ENCODE results near the gene SFMBT2. TPM values are rescaled to one million over a fixed set of nuclear protein-coding genes. Genes with fewer than 3 reads are reported as not detected.

The SFMBT2 gene
- total RNA-seq, 4 donors from 2014 or later = 7.1 to 13.2 (median 9.0) TPM

DNA sequence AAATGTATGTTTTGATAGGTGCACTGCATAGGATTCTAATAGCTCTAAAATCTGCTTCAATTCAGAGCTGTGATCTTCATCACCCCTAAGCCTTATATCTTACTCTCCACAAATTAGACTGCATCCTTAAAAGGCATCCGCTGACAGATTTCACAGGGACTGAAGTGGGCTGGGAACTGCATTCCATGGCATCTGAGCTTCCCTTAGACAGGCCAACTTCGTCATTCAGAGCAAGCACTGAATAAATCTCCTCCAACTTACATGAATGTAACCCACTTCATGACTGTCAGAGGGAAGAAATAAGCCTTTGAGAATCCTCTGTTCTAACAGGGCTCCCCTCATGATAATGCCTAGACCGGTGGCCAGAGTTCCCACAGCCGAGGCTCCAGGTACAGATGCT is 71.3 kb downstream of the SFMBT2 start:
- Histone ChIP-seq H3K4me3 (replicated peaks in 1 of 3) (no peak overlapping the region), H3K36me3 (no peaks in the 10 kb centered on the region), H3K27me3 (no peaks in the 10 kb centered on the region), H3K4me1 (no peaks in the 10 kb centered on the region), H3K9me3 (no peaks in the 10 kb centered on the region), H3K27ac (no peak overlapping the region)
- TF ChIP-seq, protein P1, sequence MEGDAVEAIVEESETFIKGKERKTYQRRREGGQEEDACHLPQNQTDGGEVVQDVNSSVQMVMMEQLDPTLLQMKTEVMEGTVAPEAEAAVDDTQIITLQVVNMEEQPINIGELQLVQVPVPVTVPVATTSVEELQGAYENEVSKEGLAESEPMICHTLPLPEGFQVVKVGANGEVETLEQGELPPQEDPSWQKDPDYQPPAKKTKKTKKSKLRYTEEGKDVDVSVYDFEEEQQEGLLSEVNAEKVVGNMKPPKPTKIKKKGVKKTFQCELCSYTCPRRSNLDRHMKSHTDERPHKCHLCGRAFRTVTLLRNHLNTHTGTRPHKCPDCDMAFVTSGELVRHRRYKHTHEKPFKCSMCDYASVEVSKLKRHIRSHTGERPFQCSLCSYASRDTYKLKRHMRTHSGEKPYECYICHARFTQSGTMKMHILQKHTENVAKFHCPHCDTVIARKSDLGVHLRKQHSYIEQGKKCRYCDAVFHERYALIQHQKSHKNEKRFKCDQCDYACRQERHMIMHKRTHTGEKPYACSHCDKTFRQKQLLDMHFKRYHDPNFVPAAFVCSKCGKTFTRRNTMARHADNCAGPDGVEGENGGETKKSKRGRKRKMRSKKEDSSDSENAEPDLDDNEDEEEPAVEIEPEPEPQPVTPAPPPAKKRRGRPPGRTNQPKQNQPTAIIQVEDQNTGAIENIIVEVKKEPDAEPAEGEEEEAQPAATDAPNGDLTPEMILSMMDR (IDR thresholded peaks at IDR 0.05) = no peak
- no peak for TF ChIP-seq POLR2A (IDR thresholded peaks at IDR 0.05)
- DNase-seq = no peak
- WGBS, 2 donors = 87 to 93% methylated on average over 4 of the region's 4 CpGs
- intact Hi-C loops (cut with DNase I) = no loop called here

DNA sequence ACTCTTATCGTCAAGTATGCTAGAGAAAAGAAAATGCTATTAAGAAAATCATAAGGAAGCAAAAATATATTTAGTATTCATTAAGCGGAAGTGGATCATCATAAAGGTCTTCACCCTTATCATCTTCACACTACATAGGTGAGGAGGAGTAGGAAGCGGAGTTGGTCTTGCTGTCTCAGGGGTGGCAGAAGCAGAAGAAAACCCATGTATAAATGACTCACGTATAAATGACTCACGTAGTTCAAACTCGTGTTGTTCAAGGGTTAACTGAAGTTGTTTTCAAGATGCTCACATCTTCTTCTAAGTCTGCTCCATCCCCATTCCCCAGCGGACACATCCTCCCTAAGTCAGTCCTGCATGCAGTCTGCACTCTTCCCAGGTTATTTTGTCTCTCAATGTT is 72.4 kb downstream of the SFMBT2 start:
- Histone ChIP-seq H3K27me3 (no peaks in the 10 kb centered on the region), H3K27ac (no peak overlapping the region), H3K9me3 (no peaks in the 10 kb centered on the region), H3K36me3 (no peaks in the 10 kb centered on the region), H3K4me1 (no peaks in the 10 kb centered on the region), H3K4me3 (replicated peaks in 1 of 3) (no peak overlapping the region)
- TF ChIP-seq, protein P1 (IDR thresholded peaks at IDR 0.05) = no peak
- no peak for TF ChIP-seq POLR2A (IDR thresholded peaks at IDR 0.05)
- intact Hi-C loops (cut with DNase I) = no loop called here
- 93 to 95% methylated on average over 7 of the region's 7 CpGs for WGBS, 2 donors
- DNase-seq = no peak

DNA sequence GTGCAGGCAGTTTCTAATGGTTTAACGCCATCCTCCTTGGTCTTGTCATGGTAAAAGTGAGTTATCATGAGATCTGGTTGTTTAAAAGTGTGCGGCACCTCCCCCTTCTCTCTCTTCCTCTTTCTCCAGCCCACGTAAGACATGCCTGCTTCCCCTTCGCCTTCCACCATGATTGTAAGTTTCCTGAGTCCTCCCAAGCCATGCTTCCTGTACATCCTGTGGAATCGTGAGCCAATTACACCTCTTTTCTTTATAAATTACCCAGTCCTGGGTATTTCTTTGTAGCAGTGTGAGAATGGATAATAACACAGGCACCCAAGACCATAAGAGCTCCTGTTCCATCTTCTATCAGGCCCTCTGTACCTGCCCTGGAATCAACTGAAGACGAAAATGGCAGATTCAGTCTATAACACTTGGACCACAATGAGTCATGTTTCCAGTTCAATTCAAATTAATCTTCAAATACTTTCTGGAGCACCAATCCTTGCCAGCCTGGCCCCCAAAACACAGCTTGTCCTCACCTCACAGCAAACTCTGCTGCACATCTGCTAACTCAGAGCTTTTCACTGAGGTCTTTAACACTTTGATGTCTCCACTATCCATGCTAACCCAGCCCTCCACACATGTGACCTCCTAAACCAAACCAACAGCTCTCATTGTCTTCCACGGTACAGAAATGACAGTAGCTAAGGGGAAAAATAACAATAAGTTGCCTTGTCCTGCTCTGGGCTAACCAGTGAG is 73.2 kb downstream of the SFMBT2 start:
- Histone ChIP-seq H3K4me3 (replicated peaks in 1 of 3) (no peak overlapping the region), H3K36me3 (no peaks in the 10 kb centered on the region), H3K4me1 (no peaks in the 10 kb centered on the region), H3K27me3 (no peaks in the 10 kb centered on the region), H3K9me3 (no peaks in the 10 kb centered on the region), H3K27ac (no peak overlapping the region)
- TF ChIP-seq, protein P1 (IDR thresholded peaks at IDR 0.05) = no peak
- no peak for TF ChIP-seq POLR2A (IDR thresholded peaks at IDR 0.05)
- WGBS, 2 donors = 78 to 89% methylated on average over 7 of the region's 7 CpGs
- DNase-seq = no peak
- intact Hi-C loops (cut with DNase I) = no loop called here

DNA sequence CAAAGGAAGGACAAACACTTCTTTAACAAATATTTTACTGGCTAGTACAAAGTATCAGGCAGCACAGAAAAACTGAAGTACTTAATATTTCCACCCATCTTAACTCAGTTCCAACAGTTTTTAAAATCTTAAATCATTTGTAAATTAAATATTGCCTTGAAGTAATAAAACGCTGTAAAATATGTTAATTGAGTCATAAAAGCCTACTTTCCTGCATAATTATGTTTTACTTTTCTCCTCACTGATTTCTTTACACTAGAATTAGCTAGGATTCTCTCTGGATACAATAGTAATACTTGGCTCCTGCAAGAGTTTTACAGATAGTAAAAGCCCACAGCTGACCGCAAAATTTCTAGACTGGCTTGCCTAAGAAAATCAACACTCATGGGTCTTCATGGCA is 74.9 kb downstream of the SFMBT2 start:
- Histone ChIP-seq H3K9me3 (no peaks in the 10 kb centered on the region), H3K36me3 (no peaks in the 10 kb centered on the region), H3K4me3 (replicated peaks in 1 of 3) (no peak overlapping the region), H3K27ac (no peak overlapping the region), H3K27me3 (no peaks in the 10 kb centered on the region), H3K4me1 (no peaks in the 10 kb centered on the region)
- DNase-seq = no peak
- intact Hi-C loops (cut with DNase I) = no loop called here
- WGBS, 2 donors = 88 to 94% methylated on average over 2 of the region's 2 CpGs
- no peak for TF ChIP-seq POLR2A (IDR thresholded peaks at IDR 0.05)
- TF ChIP-seq, protein P1 (IDR thresholded peaks at IDR 0.05) = no peak

DNA sequence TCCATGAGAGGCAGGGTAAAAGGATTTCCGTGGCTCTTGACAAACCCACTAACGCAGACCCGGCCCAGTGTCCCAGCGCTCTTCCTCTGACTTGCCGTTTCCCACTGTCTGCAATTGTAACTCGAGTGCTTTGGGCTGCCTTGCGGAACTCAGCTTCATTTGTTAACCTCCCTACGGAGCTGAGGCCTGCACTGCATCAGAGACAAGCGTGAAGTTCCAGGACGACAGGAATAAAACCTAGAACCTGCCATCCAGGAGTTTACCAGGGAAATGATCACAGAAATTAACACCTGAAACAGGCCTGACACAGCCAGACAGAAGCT is 76.2 kb downstream of the SFMBT2 start:
- intact Hi-C loops (cut with DNase I) = no loop called here
- Histone ChIP-seq H3K27ac (peak overlapping the region in 2 of 3 donors; percentile 58 to 73), H3K36me3 (no peaks in the 10 kb centered on the region), H3K27me3 (no peaks in the 10 kb centered on the region), H3K4me1 (no peaks in the 10 kb centered on the region), H3K9me3 (no peaks in the 10 kb centered on the region), H3K4me3 (replicated peaks in 1 of 3) (no peak overlapping the region)
- no peak for DNase-seq
- 84 to 87% methylated on average over 10 of the region's 10 CpGs for WGBS, 2 donors
- TF ChIP-seq, protein P1 (IDR thresholded peaks at IDR 0.05) = no peak
- no peak for TF ChIP-seq POLR2A (IDR thresholded peaks at IDR 0.05)
